ENCODE data around the gene USH2A.

The USH2A gene

DNA sequence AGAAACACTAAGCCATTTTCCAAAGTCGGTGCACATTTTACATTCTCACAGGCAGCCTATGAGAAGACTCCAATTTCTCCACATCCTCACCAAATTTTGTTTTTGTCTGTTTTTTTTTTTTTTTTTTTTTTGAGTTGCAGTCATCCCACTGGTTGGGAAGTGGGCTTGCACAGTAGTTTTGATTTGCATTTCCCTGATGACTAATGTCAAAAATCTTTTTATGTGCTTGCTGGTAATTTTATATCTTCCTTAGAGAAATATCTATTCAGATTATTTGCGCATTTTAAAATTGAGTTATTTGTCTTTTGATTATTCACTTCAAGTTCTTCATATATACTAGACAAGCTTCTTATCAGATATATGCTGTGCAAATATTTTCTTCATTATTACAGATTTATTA is 141.5 kb downstream of the USH2A start:
- Histone ChIP-seq H3K27ac (ENCODE audit: low read length) (no peak overlapping the region), H3K79me2 (ENCODE audit: insufficient read depth, low read length) (no peaks in the 10 kb centered on the region), H3K4me1 (ENCODE audit: insufficient read depth, low read length) (no peaks in the 10 kb centered on the region), H3K4me2 (ENCODE audit: insufficient read depth, low read length) (no peak overlapping the region), H3K4me3 (ENCODE audit: low read depth in 1 of 2, low read length in 2 of 2) (no peak overlapping the region), H3K36me3 (ENCODE audit: insufficient read depth, low read length) (no peaks in the 10 kb centered on the region), H3K27me3 (ENCODE audit: insufficient read depth, low read length, poor library complexity) (no peaks in the 10 kb centered on the region), H2AFZ (ENCODE audit: low read depth, low read length) (no peak overlapping the region), H3K9ac (ENCODE audit: low read depth, low read length) (no peak overlapping the region), H3K9me3 (ENCODE audit: insufficient read depth, low read length, severe bottlenecking) (peaks cover 12% of the 10 kb centered on the region), H4K20me1 (ENCODE audit: insufficient read depth, low read length) (no peaks in the 10 kb centered on the region)
- TF ChIP-seq EZH2 (IDR thresholded peaks at IDR 0.05; ENCODE audit: borderline replicate concordance, low read depth, low read length, severe bottlenecking): no peak
- ATAC-seq (ENCODE audit: insufficient read depth, low read depth) (no peak), DNase-seq (no peak)

DNA sequence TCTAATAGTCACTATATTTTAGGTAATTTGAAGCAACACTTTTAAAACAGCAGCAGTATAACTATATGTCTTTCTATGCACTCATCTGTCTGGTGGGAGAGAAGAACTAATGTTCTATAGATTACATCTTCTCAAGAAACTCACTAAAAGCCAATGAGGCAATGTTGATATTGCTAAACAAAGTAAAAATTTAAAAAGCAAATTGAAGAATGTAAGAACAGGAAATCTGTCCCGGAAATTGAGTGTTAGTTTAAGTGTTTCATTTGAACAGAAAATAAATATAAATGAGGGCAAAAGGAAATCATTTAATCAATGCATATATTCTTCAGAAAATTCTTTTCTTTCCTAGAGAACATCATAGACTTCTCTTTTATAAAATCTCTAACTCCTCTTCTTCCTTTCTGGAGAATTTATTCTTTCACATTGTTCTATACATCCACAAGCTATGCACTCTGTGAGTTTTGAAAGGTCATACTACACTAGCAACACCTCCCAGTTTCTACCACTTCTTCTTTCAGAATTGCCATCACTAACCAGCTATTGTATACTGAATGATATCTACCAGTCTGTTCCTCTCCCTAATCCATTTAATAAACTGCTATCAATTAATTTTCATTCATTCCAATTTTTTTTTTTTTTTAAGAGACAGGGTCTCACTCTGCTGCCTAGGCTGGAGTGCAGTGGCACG is 153.0 kb downstream of the USH2A start:
- ATAC-seq (ENCODE audit: insufficient read depth, low read depth) (no peak), DNase-seq (no peak)
- Histone ChIP-seq H3K27ac (ENCODE audit: low read length) (no peak overlapping the region), H3K9me3 (ENCODE audit: insufficient read depth, low read length, severe bottlenecking) (no peaks in the 10 kb centered on the region), H3K79me2 (ENCODE audit: insufficient read depth, low read length) (no peaks in the 10 kb centered on the region), H3K27me3 (ENCODE audit: insufficient read depth, low read length, poor library complexity) (no peaks in the 10 kb centered on the region), H3K4me3 (ENCODE audit: low read depth in 1 of 2, low read length in 2 of 2) (no peak overlapping the region), H2AFZ (ENCODE audit: low read depth, low read length) (no peak overlapping the region), H3K4me1 (ENCODE audit: insufficient read depth, low read length) (no peaks in the 10 kb centered on the region), H3K36me3 (ENCODE audit: insufficient read depth, low read length) (no peaks in the 10 kb centered on the region), H3K9ac (ENCODE audit: low read depth, low read length) (no peak overlapping the region), H3K4me2 (ENCODE audit: insufficient read depth, low read length) (no peak overlapping the region), H4K20me1 (ENCODE audit: insufficient read depth, low read length) (no peaks in the 10 kb centered on the region)
- TF ChIP-seq, protein P1, sequence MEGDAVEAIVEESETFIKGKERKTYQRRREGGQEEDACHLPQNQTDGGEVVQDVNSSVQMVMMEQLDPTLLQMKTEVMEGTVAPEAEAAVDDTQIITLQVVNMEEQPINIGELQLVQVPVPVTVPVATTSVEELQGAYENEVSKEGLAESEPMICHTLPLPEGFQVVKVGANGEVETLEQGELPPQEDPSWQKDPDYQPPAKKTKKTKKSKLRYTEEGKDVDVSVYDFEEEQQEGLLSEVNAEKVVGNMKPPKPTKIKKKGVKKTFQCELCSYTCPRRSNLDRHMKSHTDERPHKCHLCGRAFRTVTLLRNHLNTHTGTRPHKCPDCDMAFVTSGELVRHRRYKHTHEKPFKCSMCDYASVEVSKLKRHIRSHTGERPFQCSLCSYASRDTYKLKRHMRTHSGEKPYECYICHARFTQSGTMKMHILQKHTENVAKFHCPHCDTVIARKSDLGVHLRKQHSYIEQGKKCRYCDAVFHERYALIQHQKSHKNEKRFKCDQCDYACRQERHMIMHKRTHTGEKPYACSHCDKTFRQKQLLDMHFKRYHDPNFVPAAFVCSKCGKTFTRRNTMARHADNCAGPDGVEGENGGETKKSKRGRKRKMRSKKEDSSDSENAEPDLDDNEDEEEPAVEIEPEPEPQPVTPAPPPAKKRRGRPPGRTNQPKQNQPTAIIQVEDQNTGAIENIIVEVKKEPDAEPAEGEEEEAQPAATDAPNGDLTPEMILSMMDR (IDR thresholded peaks at IDR 0.05; ENCODE audit: borderline replicate concordance, extremely low read depth, low read length, poor library complexity, severe bottlenecking): no peak
- TF ChIP-seq EZH2 (IDR thresholded peaks at IDR 0.05; ENCODE audit: borderline replicate concordance, low read depth, low read length, severe bottlenecking): no peak

DNA sequence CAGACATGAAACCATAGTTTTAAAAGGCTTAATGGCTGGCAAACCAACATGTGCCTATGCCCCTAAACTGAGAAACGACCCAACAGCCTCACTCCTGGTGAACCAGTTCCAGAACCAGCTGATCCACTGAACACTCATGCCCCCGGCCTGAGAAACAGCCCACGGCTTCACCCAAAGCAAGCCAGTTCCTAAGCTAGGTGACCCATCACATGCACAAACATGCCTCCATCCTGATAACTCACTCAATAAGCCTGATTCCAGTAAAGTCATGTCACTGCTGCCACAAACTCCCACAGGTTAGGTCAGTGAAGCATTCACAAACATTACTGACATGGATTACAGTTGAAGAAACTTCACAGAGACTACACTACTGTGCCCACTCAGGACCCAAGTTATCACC is 161.6 kb downstream of the USH2A start:
- H3K79me2 ChIP-seq (ENCODE audit: insufficient read depth, low read length): no peaks in the 10 kb centered on the region
- H3K4me3 ChIP-seq (ENCODE audit: low read depth in 1 of 2, low read length in 2 of 2): no peak overlapping the region
- no peaks in the 10 kb centered on the region for H3K27me3 ChIP-seq (ENCODE audit: insufficient read depth, low read length, poor library complexity)
- DNase-seq (no peak), ATAC-seq (ENCODE audit: insufficient read depth, low read depth) (no peak)
- no peaks in the 10 kb centered on the region for H3K36me3 ChIP-seq (ENCODE audit: insufficient read depth, low read length)
- H3K9ac ChIP-seq (ENCODE audit: low read depth, low read length): no peak overlapping the region
- no peak overlapping the region for H2AFZ ChIP-seq (ENCODE audit: low read depth, low read length)
- no peaks in the 10 kb centered on the region for H3K9me3 ChIP-seq (ENCODE audit: insufficient read depth, low read length, severe bottlenecking)
- TF ChIP-seq, protein P1 (IDR thresholded peaks at IDR 0.05; ENCODE audit: borderline replicate concordance, extremely low read depth, low read length, poor library complexity, severe bottlenecking): no peak
- TF ChIP-seq EZH2 (IDR thresholded peaks at IDR 0.05; ENCODE audit: borderline replicate concordance, low read depth, low read length, severe bottlenecking): no peak
- H3K27ac ChIP-seq (ENCODE audit: low read length): no peak overlapping the region
- no peaks in the 10 kb centered on the region for H3K4me1 ChIP-seq (ENCODE audit: insufficient read depth, low read length)
- H3K4me2 ChIP-seq (ENCODE audit: insufficient read depth, low read length): no peak overlapping the region
- no peaks in the 10 kb centered on the region for H4K20me1 ChIP-seq (ENCODE audit: insufficient read depth, low read length)

DNA sequence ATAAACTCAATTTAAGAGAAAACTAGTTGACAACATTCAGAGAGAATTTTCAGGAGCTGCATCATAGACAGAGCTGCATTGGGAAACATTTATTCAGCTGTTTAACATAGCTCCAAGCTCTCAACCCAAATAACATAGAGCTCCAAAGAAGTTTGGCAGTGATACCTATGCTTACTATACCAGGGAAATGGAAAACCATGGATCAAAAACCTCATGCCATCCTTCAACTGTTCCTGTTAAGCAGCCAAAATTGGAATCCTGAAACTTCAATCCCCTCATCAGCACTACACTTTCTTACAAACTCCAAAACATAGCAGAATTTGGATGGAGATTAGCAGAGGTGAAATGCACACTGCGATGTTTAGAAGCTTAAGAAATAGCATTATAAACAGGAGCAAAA is 164.4 kb downstream of the USH2A start:
- ATAC-seq (ENCODE audit: insufficient read depth, low read depth): no peak
- Histone ChIP-seq H4K20me1 (ENCODE audit: insufficient read depth, low read length) (no peaks in the 10 kb centered on the region), H3K4me3 (ENCODE audit: low read depth in 1 of 2, low read length in 2 of 2) (no peak overlapping the region), H3K27me3 (ENCODE audit: insufficient read depth, low read length, poor library complexity) (no peaks in the 10 kb centered on the region), H3K4me1 (ENCODE audit: insufficient read depth, low read length) (no peaks in the 10 kb centered on the region), H3K4me2 (ENCODE audit: insufficient read depth, low read length) (no peak overlapping the region), H3K9ac (ENCODE audit: low read depth, low read length) (no peak overlapping the region), H2AFZ (ENCODE audit: low read depth, low read length) (no peak overlapping the region), H3K27ac (ENCODE audit: low read length) (no peak overlapping the region), H3K36me3 (ENCODE audit: insufficient read depth, low read length) (no peaks in the 10 kb centered on the region), H3K79me2 (ENCODE audit: insufficient read depth, low read length) (no peaks in the 10 kb centered on the region), H3K9me3 (ENCODE audit: insufficient read depth, low read length, severe bottlenecking) (no peaks in the 10 kb centered on the region)
- DNase-seq: no peak
- TF ChIP-seq, protein P1 (IDR thresholded peaks at IDR 0.05; ENCODE audit: borderline replicate concordance, extremely low read depth, low read length, poor library complexity, severe bottlenecking): no peak
- TF ChIP-seq EZH2 (IDR thresholded peaks at IDR 0.05; ENCODE audit: borderline replicate concordance, low read depth, low read length, severe bottlenecking): no peak

All from DND-41 (cell line).